GM19193 (cell line): ENCODE measurements around the gene PCED1B.

ENCODE experiments used
- POLR2A ChIP-seq: IDR thresholded peaks from 4 replicates; pipeline ENCODE4 v1.6.1; 2011; ENCODE audit not compliant: insufficient read depth, insufficient read length; ENCODE audit errors: extremely low read depth

Gene PCED1B

DNA sequence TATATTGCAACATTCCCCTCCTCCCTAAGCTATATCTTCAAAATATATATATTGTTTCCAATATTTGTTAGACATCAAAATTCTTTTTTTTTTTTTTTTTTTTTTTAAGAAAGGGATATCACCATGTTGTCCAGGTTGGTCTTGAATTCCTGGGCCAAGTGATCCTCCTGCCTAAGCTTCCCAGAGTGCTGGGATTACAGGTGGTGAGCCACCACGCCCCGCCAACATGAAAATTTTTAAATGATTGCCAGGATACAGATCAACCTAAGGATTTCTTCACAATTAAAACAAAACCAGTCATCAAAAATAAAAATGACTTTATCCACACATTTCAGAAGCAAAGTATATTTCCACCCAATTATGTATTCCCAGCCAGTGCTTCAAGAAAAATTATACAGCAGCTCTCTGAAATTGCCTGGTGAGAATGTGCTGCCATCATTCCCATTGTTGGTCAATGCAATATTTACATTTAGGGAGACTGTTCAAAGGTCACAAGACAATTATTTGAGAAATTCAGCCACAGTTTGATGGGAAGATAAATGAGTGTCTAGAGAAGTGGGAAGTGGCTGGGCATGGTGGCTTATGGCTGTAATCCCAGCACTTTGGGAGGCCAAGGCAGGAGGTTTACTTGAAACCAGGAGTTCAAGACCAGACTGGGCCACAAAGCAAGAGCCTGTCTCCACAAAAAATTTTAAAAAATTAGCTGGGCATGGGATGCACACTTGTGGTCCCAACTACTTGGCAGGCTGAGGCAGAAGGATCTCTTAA is 142.0 kb downstream of the PCED1B start:
- TF ChIP-seq POLR2A, result no peak

DNA sequence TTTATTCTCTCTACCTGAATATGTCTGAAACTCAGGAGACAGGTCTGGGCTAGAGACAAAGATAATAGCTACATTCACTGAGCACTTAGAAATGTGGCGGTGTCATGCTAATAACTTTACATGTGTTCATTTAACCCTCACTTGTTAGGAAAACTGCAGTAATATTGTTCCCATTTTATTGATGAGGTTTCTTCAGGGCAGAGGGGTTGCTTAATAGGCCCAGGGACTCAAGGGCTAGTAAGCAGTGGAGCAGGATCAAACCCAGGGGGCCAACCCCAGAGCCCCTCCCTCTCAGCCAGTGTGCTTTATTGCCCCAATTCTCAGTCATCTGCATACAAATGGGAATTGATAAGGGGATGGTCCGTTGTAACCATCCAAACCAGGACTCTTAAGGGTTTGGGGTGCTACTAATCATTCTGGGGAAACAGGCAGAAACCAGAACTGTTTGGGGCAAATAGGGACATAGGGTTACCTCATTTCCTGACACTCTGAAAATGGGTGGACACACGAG is 143.2 kb downstream of the PCED1B start:
- no peak for TF ChIP-seq POLR2A

DNA sequence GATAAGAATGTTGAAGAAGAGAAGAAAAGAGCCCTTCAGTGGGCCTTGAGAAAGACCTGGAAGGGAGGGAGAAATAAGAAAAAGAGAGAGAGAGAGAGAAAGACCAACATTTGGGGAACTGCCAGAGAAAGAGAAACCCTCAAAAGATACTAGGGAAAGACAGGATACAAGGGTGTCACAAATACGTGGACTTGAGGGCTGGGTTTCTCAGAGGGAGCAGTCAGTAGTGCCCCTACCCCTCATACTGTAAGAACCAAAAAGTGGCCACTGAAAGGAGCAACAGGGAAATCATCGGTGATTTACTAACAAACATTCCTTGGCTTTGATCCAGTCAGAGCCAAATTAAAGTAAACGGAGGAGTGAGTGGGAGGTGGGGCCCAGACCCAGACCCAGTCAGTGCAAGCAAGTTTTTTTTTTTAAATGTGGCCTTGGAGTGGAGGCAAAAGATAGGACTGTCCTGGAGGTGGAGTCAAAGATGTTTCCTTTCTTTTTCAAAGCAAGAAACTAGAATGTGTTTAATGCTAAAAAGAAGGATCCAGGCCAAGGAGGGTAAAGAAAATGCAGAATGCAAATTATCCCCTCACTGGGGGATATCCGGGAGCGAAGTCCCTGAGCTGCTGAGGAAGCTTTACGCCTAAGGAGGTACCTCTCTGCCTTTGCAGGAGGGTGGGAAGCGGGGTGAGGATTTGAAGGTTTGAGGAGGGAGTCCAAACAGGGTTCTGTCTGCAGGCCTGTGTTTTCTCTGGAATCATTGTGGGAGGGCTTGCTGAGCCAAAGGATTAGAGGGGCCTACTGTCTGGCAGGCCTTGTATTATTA is 143.8 kb downstream of the PCED1B start:
- no peak for TF ChIP-seq POLR2A

GRCh38 chr12:47223848-47224213 is 144.4 kb downstream of the PCED1B start:
- TF ChIP-seq POLR2A, result no peak

DNA sequence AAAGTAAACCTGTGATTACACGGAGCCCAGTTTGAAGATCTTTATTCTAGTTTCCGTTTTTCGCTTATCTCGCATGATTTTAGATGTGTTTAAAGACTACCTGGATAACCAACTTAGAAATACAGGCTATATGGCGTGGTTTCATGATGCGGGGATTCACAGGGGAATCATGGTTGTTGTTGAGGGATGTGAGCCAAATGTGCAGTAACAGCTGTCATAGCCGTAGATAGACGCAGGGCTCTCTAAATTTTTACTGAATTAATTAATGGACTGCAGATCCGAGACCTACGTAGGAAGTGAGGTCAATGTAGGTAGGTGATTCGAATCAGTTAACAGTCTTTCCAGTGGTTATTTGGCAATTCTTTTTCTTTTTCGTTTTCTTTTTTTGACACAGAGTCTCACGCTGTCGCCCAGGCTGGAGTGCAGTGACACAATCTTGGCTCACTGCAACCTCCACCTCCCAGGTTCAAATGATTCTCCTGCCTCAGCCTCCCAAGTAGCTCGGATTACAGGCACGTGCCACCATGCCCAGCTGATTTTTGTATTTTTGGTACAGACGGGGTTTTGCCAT is 145.2 kb downstream of the PCED1B start:
- no peak for TF ChIP-seq POLR2A

DNA sequence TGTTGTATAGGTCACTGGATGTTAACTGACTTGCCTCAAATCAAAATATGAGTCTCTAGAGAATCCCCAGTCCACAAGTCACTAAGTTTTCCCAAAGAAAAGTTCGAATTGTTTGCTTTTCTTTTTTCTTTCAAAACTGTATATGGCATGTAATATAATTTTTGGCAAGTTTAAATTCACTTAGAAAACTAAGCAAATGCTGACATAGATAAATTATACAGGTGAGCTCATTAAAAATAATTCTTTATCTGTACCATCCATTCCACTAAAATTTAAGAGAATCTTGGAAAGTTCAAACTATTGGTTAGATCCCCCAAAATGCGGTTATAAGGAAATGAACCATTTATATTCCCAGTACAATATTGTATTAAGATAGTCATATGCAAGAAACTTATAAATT is 145.9 kb downstream of the PCED1B start:
- TF ChIP-seq POLR2A, result no peak

GRCh38 chr12:47226199-47226598 is 146.8 kb downstream of the PCED1B start:
- TF ChIP-seq POLR2A, result no peak

DNA sequence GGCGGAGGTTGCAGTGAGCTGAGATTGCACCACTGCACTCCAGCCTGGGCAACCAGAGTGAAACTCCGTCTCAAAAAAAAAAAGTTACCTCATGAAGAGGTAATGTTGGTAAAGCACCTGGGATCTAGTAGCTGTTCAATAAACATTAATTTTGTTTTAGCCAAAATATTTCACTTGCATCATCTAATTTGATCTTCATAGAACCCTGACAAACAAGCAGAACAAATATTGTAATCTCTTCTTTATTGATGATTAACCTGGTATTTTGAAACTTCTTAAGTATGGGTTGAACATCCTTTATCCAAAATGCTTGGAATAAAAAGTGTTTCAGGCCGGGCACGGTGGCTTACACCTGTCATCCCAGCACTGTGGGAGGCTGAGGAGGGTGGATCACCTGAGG is 149.4 kb downstream of the PCED1B start:
- no peak for TF ChIP-seq POLR2A

- TF ChIP-seq POLR2A, result no peak
These were observed 152.0 kb downstream of the PCED1B start for GRCh38 chr12:47231456-47231855.

GRCh38 chr12:47234576-47235141 is 155.2 kb downstream of the PCED1B start:
- TF ChIP-seq POLR2A, result no peak

- no peak for TF ChIP-seq POLR2A
These were observed 156.0 kb downstream of the PCED1B start for GRCh38 chr12:47235258-47236040.

- TF ChIP-seq POLR2A, result no peak
These were observed 156.8 kb downstream of the PCED1B start for GRCh38 chr12:47236109-47236714.

- TF ChIP-seq POLR2A, result no peak
These were observed 158.4 kb downstream of the PCED1B start for GRCh38 chr12:47237751-47238211.

GRCh38 chr12:47238669-47239114 is 159.3 kb downstream of the PCED1B start:
- no peak for TF ChIP-seq POLR2A
